IPS-20b (cell line): ENCODE measurements around the gene OXTR.
A peak's percentile ranks its signal among the peaks of the same experiment; 100 is the strongest.

Experiments used
- H3K27ac ChIP-seq: one replicate; pipeline ENCODE4 v1.5.1; 2013; ENCODE audit warnings: low read length
- H3K27me3 ChIP-seq: 2 replicates; pipeline ENCODE4 v1.6.1; 2013; ENCODE audit warnings: mild to moderate bottlenecking, low read length, inconsistent platforms; ENCODE audit not compliant: insufficient read depth
- H3K36me3 ChIP-seq: 2 replicates; pipeline ENCODE4 v1.6.1; 2013; ENCODE audit warnings: low read depth, mild to moderate bottlenecking, inconsistent platforms, low read length, moderate library complexity; ENCODE audit not compliant: insufficient read depth
- H3K4me1 ChIP-seq: 2 replicates; pipeline ENCODE4 v1.6.1; 2013; ENCODE audit warnings: mild to moderate bottlenecking, control low read depth, inconsistent platforms, low read length, moderate library complexity; ENCODE audit not compliant: insufficient read depth
- H3K4me3 ChIP-seq: 2 replicates; pipeline ENCODE4 v1.5.1; 2013; ENCODE audit warnings: mild to moderate bottlenecking, low read length, inconsistent platforms
- H3K9ac ChIP-seq: 2 replicates; pipeline ENCODE4 v1.6.1; 2013; ENCODE audit warnings: low read depth, mild to moderate bottlenecking, inconsistent platforms, low read length, moderate library complexity
- H3K9me3 ChIP-seq: 2 replicates; pipeline ENCODE4 v1.6.1; 2013; ENCODE audit warnings: mild to moderate bottlenecking, low read depth, low read length, inconsistent platforms; ENCODE audit not compliant: insufficient read depth

OXTR gene

GRCh38 chr3:8755097-8755496 is 14.3 kb downstream of the OXTR start:
- H3K4me1 ChIP-seq = no peaks in the 10 kb centered on the region
- H3K9me3 ChIP-seq = no peaks in the 10 kb centered on the region
- H3K36me3 ChIP-seq = no peaks in the 10 kb centered on the region
- H3K27me3 ChIP-seq = no peaks in the 10 kb centered on the region
- H3K4me3 ChIP-seq = no peak overlapping the region
- no peak overlapping the region for H3K27ac ChIP-seq
- no peak overlapping the region for H3K9ac ChIP-seq

DNA sequence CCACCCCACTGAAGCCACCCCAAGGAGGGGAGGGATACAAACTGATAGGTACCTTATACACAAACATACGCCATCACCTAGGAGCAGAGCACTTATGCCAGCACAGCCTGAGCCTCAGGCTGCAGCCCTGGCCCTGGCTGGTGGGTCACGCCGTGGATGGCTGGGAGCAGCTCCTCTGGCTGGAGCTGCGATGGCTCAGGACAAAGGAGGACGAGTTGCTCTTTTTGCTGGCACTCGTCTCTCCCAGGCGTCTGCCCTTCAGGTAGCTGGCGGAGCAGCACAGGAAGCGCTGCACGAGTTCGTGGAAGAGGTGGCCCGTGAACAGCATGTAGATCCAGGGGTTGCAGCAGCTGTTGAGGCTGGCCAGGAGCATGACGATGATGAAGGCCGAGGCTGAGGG is 16.6 kb downstream of the OXTR start:
- no peaks in the 10 kb centered on the region for H3K4me1 ChIP-seq
- H3K27me3 ChIP-seq = no peaks in the 10 kb centered on the region

GRCh38 chr3:8749316-8749715 is 20.1 kb downstream of the OXTR start:
- no peaks in the 10 kb centered on the region for H3K4me1 ChIP-seq
- no peak overlapping the region for H3K4me3 ChIP-seq
- H3K27me3 ChIP-seq = no peaks in the 10 kb centered on the region
- H3K9ac ChIP-seq = no peak overlapping the region
- H3K27ac ChIP-seq = no peak overlapping the region
- H3K36me3 ChIP-seq = no peaks in the 10 kb centered on the region
- no peaks in the 10 kb centered on the region for H3K9me3 ChIP-seq

More for the DNA sequence above, 16.6 kb downstream of the OXTR start:
- no peaks in the 10 kb centered on the region for H3K9me3 ChIP-seq
- H3K36me3 ChIP-seq = no peaks in the 10 kb centered on the region
- no peak overlapping the region for H3K4me3 ChIP-seq
- H3K27ac ChIP-seq = no peak overlapping the region
- H3K9ac ChIP-seq = no peak overlapping the region

GRCh38 chr3:8746780-8747345 is 22.6 kb downstream of the OXTR start:
- no peak overlapping the region for H3K4me3 ChIP-seq
- H3K27me3 ChIP-seq = no peaks in the 10 kb centered on the region
- no peak overlapping the region for H3K9ac ChIP-seq
- no peak overlapping the region for H3K27ac ChIP-seq
- no peaks in the 10 kb centered on the region for H3K9me3 ChIP-seq
- H3K4me1 ChIP-seq = peaks cover 10% of the 10 kb centered on the region; the same call in 1 of the 2 replicates
- H3K36me3 ChIP-seq = no peaks in the 10 kb centered on the region

GRCh38 chr3:8745619-8746370 is 23.6 kb downstream of the OXTR start:
- Histone ChIP-seq H3K9ac (no peak overlapping the region), H3K27me3 (no peaks in the 10 kb centered on the region), H3K9me3 (no peaks in the 10 kb centered on the region), H3K4me1 (peaks cover 17% of the 10 kb centered on the region), H3K4me3 (no peak overlapping the region), H3K27ac (no peak overlapping the region), H3K36me3 (no peaks in the 10 kb centered on the region)

- peaks cover 23% of the 10 kb centered on the region for H3K4me1 ChIP-seq
- H3K9me3 ChIP-seq = no peaks in the 10 kb centered on the region
- no peaks in the 10 kb centered on the region for H3K36me3 ChIP-seq
- 0 out of 2 replicates have a peak, but pooled peaks cover 4% of the 10 kb centered on the region for H3K27me3 ChIP-seq
- H3K27ac ChIP-seq = no peak overlapping the region
- no peak overlapping the region for H3K4me3 ChIP-seq
- no peak overlapping the region for H3K9ac ChIP-seq
Observed at GRCh38 chr3:8743911-8744310, 25.5 kb downstream of the OXTR start.

DNA sequence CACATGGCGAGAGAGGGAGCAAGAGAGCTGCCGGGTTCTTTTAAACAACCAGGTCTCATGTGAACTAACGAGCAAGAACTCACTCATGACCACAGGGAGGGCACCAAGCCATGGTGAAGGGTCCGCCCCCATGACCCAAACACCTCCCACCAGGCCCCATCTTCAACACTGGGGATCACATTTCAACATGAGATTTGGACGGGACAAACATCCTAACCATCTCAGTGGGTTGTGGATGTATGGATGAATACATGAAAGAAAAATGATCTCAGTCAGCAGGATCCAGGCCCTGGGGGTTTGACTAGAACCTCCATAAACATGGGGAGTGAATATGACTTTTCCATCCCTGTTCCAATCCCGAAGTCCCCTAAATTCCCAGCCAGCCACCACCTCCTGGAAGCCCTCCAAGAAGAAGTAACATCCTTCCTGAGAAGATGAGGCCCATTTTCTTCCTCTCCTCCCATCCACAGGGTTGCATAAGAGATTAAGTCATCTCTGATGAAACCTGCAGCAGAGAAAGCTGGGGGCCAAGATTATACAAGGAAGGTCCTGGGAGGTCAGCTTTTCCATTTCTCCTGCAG is 26.3 kb downstream of the OXTR start:
- H3K4me1 ChIP-seq = peaks cover 23% of the 10 kb centered on the region
- H3K9ac ChIP-seq = no peak overlapping the region
- no peaks in the 10 kb centered on the region for H3K9me3 ChIP-seq
- H3K36me3 ChIP-seq = no peaks in the 10 kb centered on the region
- no peak overlapping the region; the same call in 1 of the 2 replicates for H3K4me3 ChIP-seq
- no peak overlapping the region for H3K27ac ChIP-seq
- H3K27me3 ChIP-seq = 0 out of 2 replicates have a peak, but pooled peaks cover 4% of the 10 kb centered on the region

DNA sequence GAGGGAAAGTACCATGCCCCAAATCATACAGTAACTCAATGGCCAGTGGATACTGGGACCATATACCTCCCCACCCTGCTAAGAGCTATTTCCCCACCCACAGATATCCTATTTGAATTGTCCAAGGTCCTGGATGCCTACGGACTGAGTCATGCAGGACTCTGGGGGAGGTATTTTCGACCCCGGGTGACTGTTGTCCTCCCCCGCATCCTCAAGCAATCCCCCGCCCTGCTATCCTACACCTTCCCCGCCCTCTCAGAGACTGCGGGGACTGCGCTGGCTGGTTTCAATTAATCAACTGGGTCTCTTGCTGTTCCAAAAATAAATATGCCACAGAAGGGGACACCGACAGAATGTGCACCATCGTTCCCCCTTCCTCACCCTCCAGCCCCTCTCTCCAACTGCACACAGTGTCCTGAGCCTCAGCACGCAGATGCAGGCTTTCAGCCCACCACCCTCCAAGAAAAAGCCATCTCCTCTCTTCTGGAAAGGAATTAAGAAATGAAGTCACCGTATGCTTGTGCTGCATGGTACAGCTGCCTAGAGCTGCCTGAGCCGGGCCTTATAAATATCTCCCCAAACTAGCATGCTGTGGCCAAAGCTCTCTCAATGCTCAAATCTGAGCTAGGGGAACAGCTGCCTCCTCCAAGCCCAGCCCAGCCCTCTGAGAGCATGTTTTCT is 27.7 kb downstream of the OXTR start:
- Histone ChIP-seq H3K36me3 (no peaks in the 10 kb centered on the region), H3K4me1 (peaks cover 23% of the 10 kb centered on the region), H3K27ac (no peak overlapping the region), H3K4me3 (peak overlapping the region; percentile 57; the same call in 1 of the 2 replicates), H3K27me3 (0 out of 2 replicates have a peak, but pooled peaks cover 4% of the 10 kb centered on the region), H3K9me3 (no peaks in the 10 kb centered on the region), H3K9ac (peak overlapping the region; percentile 54; the same call in 1 of the 2 replicates)

GRCh38 chr3:8739757-8740504 is 29.5 kb downstream of the OXTR start:
- H3K4me1 ChIP-seq = peaks cover 23% of the 10 kb centered on the region
- 0 out of 2 replicates have a peak, but pooled peaks cover 4% of the 10 kb centered on the region for H3K27me3 ChIP-seq
- H3K4me3 ChIP-seq = no peak overlapping the region
- H3K36me3 ChIP-seq = no peaks in the 10 kb centered on the region
- no peak overlapping the region for H3K9ac ChIP-seq
- no peak overlapping the region for H3K27ac ChIP-seq
- no peaks in the 10 kb centered on the region for H3K9me3 ChIP-seq

GRCh38 chr3:8738639-8739038 is 30.8 kb downstream of the OXTR start:
- Histone ChIP-seq H3K9me3 (no peaks in the 10 kb centered on the region), H3K4me3 (no peak overlapping the region), H3K27ac (no peak overlapping the region), H3K27me3 (0 out of 2 replicates have a peak, but pooled peaks cover 4% of the 10 kb centered on the region), H3K4me1 (peaks cover 23% of the 10 kb centered on the region), H3K9ac (no peak overlapping the region), H3K36me3 (no peaks in the 10 kb centered on the region)

DNA sequence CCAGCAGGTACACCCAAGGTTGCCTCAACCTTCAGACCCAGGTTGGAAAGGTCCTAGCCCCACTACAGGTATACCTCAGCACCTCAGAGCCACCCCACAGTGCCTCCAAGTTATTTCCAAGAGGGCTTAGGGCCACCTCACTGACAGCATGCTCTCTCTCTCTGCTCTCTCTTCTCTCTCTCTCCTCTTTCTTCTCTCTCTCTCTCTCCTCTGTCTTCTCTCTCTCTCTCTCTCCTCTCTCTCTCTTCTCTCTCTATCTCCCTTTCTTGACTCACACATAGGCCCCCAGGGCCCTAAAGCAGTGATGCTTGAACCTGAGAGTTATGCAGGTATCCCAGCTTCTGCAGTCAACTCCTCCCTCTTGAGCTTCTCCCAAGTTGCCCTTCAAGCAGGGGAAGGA is 31.6 kb downstream of the OXTR start:
- peaks cover 17% of the 10 kb centered on the region for H3K4me1 ChIP-seq

More for the DNA sequence above, 31.6 kb downstream of the OXTR start:
- Histone ChIP-seq H3K4me3 (no peak overlapping the region), H3K9me3 (no peaks in the 10 kb centered on the region), H3K27me3 (0 out of 2 replicates have a peak, but pooled peaks cover 4% of the 10 kb centered on the region), H3K36me3 (no peaks in the 10 kb centered on the region), H3K27ac (no peak overlapping the region), H3K9ac (no peak overlapping the region)
